ENCODE data around the gene MAGEC2.

MAGEC2 gene

DNA sequence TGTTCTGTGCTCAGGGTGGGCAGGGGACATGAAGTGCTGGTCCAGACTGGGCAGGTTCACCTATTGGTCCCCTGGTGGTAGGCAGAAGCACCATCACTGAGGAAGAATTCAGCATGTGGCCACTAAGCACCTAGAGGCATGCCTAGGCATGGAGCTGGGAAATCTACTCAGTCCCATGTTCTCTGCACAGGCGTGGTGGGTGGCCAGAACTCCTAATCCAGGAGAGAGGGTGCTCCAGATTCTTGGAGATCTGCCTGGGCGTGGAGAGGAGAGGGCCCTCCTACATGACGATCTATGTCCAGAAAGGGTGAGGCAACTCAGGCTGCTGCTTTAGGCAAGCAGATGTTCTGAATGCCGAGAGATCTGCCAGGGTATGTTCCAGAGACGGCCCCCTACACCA is 44.6 kb upstream of the MAGEC2 start:
- Histone ChIP-seq H2AFZ (no peak overlapping the region), H3K4me1 (no peaks in the 10 kb centered on the region), H3K79me2 (no peaks in the 10 kb centered on the region), H3K9ac (no peak overlapping the region), H3K36me3 (ENCODE audit: control insufficient read depth, insufficient read depth, low read length) (no peaks in the 10 kb centered on the region), H3K27me3 (ENCODE audit: control insufficient read depth, insufficient read depth, low read length) (no peaks in the 10 kb centered on the region), H3K27ac (no peak overlapping the region), H3K9me3 (ENCODE audit: control insufficient read depth, low read length) (no peaks in the 10 kb centered on the region), H3K4me2 (ENCODE audit: low read length) (no peak overlapping the region), H3K4me3 (ENCODE audit: low read depth, low read length) (no peak overlapping the region)
- TF ChIP-seq, protein P1, sequence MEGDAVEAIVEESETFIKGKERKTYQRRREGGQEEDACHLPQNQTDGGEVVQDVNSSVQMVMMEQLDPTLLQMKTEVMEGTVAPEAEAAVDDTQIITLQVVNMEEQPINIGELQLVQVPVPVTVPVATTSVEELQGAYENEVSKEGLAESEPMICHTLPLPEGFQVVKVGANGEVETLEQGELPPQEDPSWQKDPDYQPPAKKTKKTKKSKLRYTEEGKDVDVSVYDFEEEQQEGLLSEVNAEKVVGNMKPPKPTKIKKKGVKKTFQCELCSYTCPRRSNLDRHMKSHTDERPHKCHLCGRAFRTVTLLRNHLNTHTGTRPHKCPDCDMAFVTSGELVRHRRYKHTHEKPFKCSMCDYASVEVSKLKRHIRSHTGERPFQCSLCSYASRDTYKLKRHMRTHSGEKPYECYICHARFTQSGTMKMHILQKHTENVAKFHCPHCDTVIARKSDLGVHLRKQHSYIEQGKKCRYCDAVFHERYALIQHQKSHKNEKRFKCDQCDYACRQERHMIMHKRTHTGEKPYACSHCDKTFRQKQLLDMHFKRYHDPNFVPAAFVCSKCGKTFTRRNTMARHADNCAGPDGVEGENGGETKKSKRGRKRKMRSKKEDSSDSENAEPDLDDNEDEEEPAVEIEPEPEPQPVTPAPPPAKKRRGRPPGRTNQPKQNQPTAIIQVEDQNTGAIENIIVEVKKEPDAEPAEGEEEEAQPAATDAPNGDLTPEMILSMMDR (IDR thresholded peaks at IDR 0.05), result no peak

DNA sequence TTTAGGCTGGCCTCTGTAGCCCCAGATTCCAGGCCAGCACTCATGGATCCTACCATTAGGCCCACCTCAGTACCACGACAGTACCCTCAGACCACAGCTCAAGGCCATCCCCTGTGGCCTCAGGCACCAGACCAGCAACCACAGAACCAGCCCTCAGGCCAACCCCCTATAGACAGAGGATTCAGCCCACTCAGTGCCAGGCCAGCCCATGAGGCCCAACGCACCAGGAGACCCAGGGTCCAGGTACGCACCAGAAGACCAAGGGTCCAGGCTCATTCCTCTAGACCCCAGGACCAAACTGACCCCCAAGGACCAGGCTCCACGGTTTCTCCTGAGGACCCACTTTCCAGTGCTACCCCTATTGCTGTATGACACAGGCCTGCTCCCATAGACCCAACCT is 39.5 kb upstream of the MAGEC2 start:
- Histone ChIP-seq H3K4me2 (ENCODE audit: low read length) (no peak overlapping the region), H3K36me3 (ENCODE audit: control insufficient read depth, insufficient read depth, low read length) (no peaks in the 10 kb centered on the region), H3K4me1 (no peaks in the 10 kb centered on the region), H3K9me3 (ENCODE audit: control insufficient read depth, low read length) (no peaks in the 10 kb centered on the region), H2AFZ (no peak overlapping the region), H3K27ac (no peak overlapping the region), H3K27me3 (ENCODE audit: control insufficient read depth, insufficient read depth, low read length) (no peaks in the 10 kb centered on the region), H3K9ac (no peak overlapping the region), H3K79me2 (no peaks in the 10 kb centered on the region), H3K4me3 (ENCODE audit: low read depth, low read length) (no peak overlapping the region)
- TF ChIP-seq, protein P1 (IDR thresholded peaks at IDR 0.05), result no peak

DNA sequence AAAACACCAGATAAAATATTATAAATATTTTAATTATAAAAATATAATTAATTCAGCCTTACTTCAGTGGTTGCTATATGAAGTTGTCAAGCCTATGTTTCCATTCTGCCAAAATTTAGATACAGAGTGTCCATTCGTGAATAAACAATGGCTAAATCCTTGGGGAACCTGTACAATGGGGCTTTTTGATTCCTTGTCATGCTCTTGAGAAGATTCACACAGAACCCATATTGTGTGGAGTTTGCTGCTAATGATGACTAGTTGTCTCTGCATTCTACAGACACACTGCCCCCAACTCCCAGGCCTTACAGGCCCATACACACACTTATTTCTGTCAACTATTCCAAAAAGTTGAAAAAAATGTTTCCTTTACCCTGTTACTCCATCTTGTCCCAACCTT is 33.4 kb upstream of the MAGEC2 start:
- TF ChIP-seq, protein P1 (IDR thresholded peaks at IDR 0.05), result no peak
- Histone ChIP-seq H3K27me3 (ENCODE audit: control insufficient read depth, insufficient read depth, low read length) (no peaks in the 10 kb centered on the region), H3K36me3 (ENCODE audit: control insufficient read depth, insufficient read depth, low read length) (no peaks in the 10 kb centered on the region)

DNA sequence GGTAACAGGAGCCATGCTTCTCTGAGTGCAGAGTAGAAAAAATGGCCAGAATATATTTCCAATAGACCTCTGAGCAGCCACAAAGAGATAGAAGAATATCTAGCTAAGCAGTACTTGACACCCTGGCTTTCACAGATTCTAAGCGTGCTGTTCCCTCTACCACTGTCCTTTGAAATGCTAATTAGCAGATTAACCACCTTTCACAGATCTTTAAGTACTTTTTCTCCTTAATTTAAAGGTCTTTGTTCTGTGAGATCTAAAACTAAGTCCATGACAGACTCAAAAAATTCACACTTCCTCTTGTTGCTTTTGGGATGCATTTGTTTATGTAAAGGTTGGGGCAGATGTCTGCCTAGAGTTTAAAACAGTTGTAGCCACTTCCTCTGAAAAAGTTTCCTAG is 28.3 kb upstream of the MAGEC2 start:
- Histone ChIP-seq H3K9ac (no peak overlapping the region), H3K4me3 (ENCODE audit: low read depth, low read length) (no peak overlapping the region), H3K27me3 (ENCODE audit: control insufficient read depth, insufficient read depth, low read length) (no peaks in the 10 kb centered on the region), H3K79me2 (no peaks in the 10 kb centered on the region), H3K9me3 (ENCODE audit: control insufficient read depth, low read length) (no peaks in the 10 kb centered on the region), H3K36me3 (ENCODE audit: control insufficient read depth, insufficient read depth, low read length) (no peaks in the 10 kb centered on the region), H2AFZ (no peak overlapping the region), H3K27ac (no peak overlapping the region), H3K4me2 (ENCODE audit: low read length) (no peak overlapping the region), H3K4me1 (no peaks in the 10 kb centered on the region)
- TF ChIP-seq, protein P1 (IDR thresholded peaks at IDR 0.05), result no peak

More for the DNA sequence above, 33.4 kb upstream of the MAGEC2 start:
- no peak overlapping the region for H3K27ac ChIP-seq
- no peak overlapping the region for H3K4me3 ChIP-seq (ENCODE audit: low read depth, low read length)
- no peaks in the 10 kb centered on the region for H3K9me3 ChIP-seq (ENCODE audit: control insufficient read depth, low read length)
- no peaks in the 10 kb centered on the region for H3K4me1 ChIP-seq
- no peaks in the 10 kb centered on the region for H3K79me2 ChIP-seq
- H3K9ac ChIP-seq, result no peak overlapping the region
- no peak overlapping the region for H2AFZ ChIP-seq
- H3K4me2 ChIP-seq (ENCODE audit: low read length), result no peak overlapping the region

DNA sequence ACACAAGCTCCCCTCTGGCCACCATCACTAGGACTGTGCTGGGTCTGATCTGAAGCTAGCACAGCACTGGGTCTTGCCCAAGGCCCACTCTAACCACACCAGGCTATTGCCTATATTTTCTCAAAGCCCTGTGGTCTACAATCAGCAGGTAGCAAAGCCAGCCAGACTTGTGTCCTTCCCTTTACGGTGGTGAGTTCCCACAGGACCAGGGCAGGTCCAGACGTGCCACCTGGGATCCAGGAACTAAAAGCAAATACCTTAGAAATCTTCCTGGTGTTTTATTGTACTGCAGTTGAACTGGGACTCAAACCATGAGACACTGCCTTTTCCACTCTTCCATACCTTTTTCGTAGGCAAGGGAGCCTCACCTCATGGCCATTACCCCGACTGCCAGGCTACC is 9.0 kb upstream of the MAGEC2 start:
- TF ChIP-seq, protein P1 (IDR thresholded peaks at IDR 0.05), result no peak
- no peaks in the 10 kb centered on the region for H3K9me3 ChIP-seq (ENCODE audit: control insufficient read depth, low read length)
- no peak overlapping the region for H3K4me2 ChIP-seq (ENCODE audit: low read length)
- H3K79me2 ChIP-seq, result no peaks in the 10 kb centered on the region
- H2AFZ ChIP-seq, result no peak overlapping the region
- H3K36me3 ChIP-seq (ENCODE audit: control insufficient read depth, insufficient read depth, low read length), result no peaks in the 10 kb centered on the region
- no peaks in the 10 kb centered on the region for H3K4me1 ChIP-seq
- H3K9ac ChIP-seq, result no peak overlapping the region
- H3K27me3 ChIP-seq (ENCODE audit: control insufficient read depth, insufficient read depth, low read length), result no peaks in the 10 kb centered on the region
- H3K4me3 ChIP-seq (ENCODE audit: low read depth, low read length), result no peak overlapping the region
- H3K27ac ChIP-seq, result no peak overlapping the region

All from parathyroid adenoma (tissue), 2 donors.